ENCODE measurements around the gene ZNF792. TPM values are rescaled to one million over a fixed set of nuclear protein-coding genes. Genes with fewer than 3 reads are reported as not detected.
"Not testable (repeated sequence)": the region's sequence is repeated elsewhere in the genome, so short reads cannot be mapped to it uniquely, and the experiment has no call there.

The ZNF792 gene
- total RNA-seq, 1 donor from 2014 or later, result 4.9 TPM

DNA sequence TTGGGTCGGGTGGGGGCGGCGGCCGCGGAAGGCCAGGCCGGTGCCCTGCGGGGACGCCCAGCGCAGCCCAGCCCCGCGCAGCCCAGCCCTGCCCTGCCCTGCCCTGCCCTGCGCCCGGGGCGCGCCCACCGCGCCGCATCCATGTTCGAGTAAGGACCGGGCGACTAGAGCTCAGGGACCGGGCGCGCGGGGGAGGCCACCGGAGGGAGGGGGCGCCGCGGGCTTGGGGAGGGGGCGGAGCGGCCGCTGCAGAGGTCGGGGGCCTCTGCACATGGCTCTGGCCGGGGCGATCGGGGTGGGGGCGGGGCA lies 36.3 kb upstream of the ZNF792 start:
- H3K4me3 Mint-ChIP-seq, result peak overlapping the region; percentile 87
- TF ChIP-seq, protein P1, sequence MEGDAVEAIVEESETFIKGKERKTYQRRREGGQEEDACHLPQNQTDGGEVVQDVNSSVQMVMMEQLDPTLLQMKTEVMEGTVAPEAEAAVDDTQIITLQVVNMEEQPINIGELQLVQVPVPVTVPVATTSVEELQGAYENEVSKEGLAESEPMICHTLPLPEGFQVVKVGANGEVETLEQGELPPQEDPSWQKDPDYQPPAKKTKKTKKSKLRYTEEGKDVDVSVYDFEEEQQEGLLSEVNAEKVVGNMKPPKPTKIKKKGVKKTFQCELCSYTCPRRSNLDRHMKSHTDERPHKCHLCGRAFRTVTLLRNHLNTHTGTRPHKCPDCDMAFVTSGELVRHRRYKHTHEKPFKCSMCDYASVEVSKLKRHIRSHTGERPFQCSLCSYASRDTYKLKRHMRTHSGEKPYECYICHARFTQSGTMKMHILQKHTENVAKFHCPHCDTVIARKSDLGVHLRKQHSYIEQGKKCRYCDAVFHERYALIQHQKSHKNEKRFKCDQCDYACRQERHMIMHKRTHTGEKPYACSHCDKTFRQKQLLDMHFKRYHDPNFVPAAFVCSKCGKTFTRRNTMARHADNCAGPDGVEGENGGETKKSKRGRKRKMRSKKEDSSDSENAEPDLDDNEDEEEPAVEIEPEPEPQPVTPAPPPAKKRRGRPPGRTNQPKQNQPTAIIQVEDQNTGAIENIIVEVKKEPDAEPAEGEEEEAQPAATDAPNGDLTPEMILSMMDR (IDR thresholded peaks at IDR 0.05), result no peak
- H3K4me1 Mint-ChIP-seq, result peaks cover 63% of the 10 kb centered on the region
- H3K27me3 Mint-ChIP-seq, result no peaks in the 10 kb centered on the region
- intact Hi-C loops (cut with micrococcal nuclease), result no loop called here
- DNase-seq (no peak), ATAC-seq (ENCODE audit: low read depth) (no peak)
- ChIA-PET POLR2A (interaction anchor here (0.8 to 3.0 kb wide), 4 partner anchors 11 to 28 kb away, joined by 4 to 25 read pairs (median 12); no protein-coding TSS in a partner anchor), CTCF (no interaction called here)
- no peaks in the 10 kb centered on the region for H3K9me3 Mint-ChIP-seq
- no peak overlapping the region for H3K27ac Mint-ChIP-seq
- peaks cover 11% of the 10 kb centered on the region for H3K36me3 Mint-ChIP-seq (ENCODE audit: low read depth)

DNA sequence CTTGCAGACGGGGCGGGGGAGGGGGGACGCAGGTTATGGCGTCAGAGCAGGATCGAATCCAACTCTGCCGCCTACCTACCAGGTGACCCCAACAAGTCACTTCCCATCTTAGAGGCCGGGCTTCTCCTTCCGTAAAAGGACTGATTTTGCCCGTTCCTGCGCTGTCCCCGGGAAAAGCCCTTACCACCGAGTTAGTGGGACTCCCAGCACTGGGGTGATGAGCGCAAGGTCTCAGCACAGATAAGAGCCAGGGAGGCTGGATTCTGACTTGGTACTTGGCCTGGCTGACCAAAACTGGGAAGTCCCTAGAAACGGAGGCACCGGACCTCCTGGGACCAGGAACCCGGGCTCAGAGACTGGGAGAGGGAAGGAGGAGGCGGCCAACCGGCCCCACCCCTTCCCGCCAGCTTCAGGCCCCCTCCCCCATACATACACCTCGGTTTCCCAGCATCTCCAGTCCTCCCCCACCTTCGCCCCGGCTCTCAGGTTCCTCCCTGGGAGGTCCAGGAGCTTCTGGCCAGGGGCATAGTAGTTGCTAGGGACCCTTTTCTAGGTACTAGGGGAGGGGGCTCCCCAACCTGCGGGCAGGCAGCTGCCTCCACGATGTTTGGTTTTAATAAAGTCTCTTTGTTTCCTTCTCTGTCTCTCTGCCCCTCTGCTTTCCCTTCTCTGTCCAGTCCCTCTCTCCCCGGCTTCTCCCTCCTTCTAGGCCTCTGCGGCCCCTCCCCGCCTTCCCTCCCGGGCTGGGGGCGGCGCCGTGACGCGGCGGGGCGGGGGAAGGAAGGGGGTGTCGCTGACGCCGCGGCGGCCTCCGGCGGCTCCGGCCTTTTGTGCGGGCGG lies 35.7 kb upstream of the ZNF792 start, which contains the start of gene GRAMD1A:
TSS of gene GRAMD1A (plus strand) at position 826 of the 840 bp plus-strand sequence. CDS start 156 bp downstream, outside the sequence.
- Mint-ChIP-seq H3K27me3 (no peaks in the 10 kb centered on the region), H3K27ac (peak within 1 kb of the TSS; percentile 84), H3K9me3 (no peaks in the 10 kb centered on the region), H3K36me3 (ENCODE audit: low read depth) (peaks cover 9% of the 10 kb centered on the region), H3K4me1 (peaks cover 63% of the 10 kb centered on the region), H3K4me3 (peak within 1 kb of the TSS; percentile 87)
- intact Hi-C loops (cut with micrococcal nuclease), result no loop called here
- DNase-seq (peak; percentile 77), ATAC-seq (ENCODE audit: low read depth) (peak; percentile 60)
- POLR2A ChIA-PET, result interaction anchor here (0.7 to 3.0 kb wide), 5 partner anchors 9 to 728 kb away, joined by 7 to 25 read pairs (median 12); no protein-coding TSS in a partner anchor
- CTCF ChIA-PET, result no interaction called here
- TF ChIP-seq, protein P1 (IDR thresholded peaks at IDR 0.05), result no peak

DNA sequence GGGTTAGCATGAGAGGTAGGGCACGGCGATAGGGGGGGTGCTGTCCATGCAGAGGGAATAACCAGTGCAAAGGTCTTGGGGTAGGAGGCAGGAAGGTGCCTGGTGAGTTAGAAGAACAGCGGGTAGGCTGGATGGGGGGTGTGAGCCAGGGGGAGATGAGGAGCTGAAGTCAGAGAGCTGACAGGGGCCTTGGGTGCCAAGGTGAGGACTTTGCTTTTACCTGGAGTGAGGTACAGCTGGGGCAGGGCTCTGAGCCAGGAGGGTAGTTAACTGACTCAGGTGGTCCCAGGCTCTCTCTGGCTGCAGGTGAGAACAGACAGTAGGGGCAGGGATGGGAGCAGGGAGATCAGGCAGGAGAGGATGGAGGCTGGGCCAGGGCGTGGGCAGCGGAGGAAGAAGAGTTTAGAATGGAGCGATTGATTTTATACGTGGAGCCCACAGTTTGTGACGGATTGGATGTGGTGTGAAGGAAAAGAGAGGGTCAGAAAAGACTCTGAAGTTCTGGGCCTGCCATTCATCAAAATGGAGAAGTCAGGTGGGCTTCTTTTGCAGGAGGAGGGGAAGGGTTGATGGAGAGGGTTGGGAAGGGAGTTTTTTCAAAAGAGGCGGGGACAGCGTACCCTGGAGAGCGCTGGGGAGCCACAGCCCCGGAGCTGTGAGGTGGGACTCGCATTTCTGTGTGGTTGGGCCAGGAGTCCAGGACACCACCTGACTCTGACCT lies 34.9 kb upstream of the ZNF792 start:
- Mint-ChIP-seq H3K27ac (peak overlapping the region; percentile 61), H3K36me3 (ENCODE audit: low read depth) (peaks cover 7% of the 10 kb centered on the region), H3K27me3 (no peaks in the 10 kb centered on the region), H3K9me3 (no peaks in the 10 kb centered on the region), H3K4me1 (peaks cover 59% of the 10 kb centered on the region), H3K4me3 (peak overlapping the region; percentile 87)
- DNase-seq (no peak), ATAC-seq (ENCODE audit: low read depth) (no peak)
- ChIA-PET CTCF (no interaction called here), POLR2A (interaction anchor here (0.7 to 3.0 kb wide), 5 partner anchors 9 to 727 kb away, joined by 3 to 25 read pairs (median 8); no protein-coding TSS in a partner anchor)
- intact Hi-C loops (cut with micrococcal nuclease), result no loop called here
- TF ChIP-seq, protein P1 (IDR thresholded peaks at IDR 0.05), result no peak

DNA sequence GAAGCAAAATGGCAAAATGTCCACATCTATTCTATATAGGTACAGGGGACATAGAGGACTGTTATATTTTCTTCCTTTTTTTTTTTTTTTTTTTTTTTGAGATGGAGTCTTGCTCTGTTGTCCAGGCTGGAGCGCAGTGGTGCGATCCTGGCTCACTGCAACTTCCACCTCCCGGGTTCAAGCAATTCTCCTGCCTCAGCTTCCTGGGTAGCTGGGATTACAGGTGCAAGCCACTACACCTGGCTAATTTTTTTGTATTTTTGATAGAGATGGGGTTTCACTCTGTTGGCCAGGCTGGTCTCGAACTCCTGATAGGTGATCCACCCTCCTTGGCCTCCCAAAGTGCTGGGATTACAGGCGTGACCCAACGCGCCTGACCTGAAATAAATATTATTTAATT lies 34.2 kb upstream of the ZNF792 start:
- H3K27me3 Mint-ChIP-seq; H3K4me3 Mint-ChIP-seq; POLR2A ChIA-PET; H3K36me3 Mint-ChIP-seq (ENCODE audit: low read depth); DNase-seq; ATAC-seq (ENCODE audit: low read depth); H3K9me3 Mint-ChIP-seq; intact Hi-C loops (cut with micrococcal nuclease); CTCF ChIA-PET: not testable (repeated sequence)
- peak overlapping the region; percentile 72 for H3K27ac Mint-ChIP-seq
- peaks cover 52% of the 10 kb centered on the region for H3K4me1 Mint-ChIP-seq

DNA sequence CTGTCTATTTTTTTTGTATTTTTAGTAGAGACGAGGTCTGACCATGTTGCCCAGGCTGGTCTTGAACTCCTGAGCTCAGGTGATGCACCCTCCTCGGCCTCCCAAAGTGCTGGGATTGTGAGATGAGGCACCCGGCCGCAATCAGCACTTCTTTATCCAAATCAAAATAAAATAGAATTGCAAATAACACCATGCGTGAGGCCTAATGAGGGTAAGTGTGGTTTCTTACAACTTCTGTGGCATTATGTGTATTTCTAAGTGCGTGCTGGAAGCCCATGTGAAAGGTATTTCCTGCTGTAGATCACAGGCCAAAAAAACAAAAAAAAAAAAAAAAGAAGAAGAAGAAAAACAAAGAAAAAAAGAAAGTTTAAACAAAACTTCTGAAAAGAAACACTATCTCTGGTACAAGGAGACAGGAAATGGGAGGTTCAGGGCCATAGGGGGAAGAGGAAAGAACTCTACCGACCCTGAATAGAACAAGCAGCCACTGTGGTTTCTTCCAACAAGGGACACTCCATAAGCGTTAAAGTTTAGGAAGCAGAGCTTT lies 33.1 kb upstream of the ZNF792 start:
- CTCF ChIA-PET, result no interaction called here
- ATAC-seq (ENCODE audit: low read depth) (no peak), DNase-seq (no peak)
- peak overlapping the region; percentile 72 for H3K27ac Mint-ChIP-seq
- H3K36me3 Mint-ChIP-seq (ENCODE audit: low read depth), result peaks cover 5% of the 10 kb centered on the region
- H3K4me1 Mint-ChIP-seq, result peaks cover 42% of the 10 kb centered on the region
- POLR2A ChIA-PET, result no interaction called here
- no peaks in the 10 kb centered on the region for H3K9me3 Mint-ChIP-seq
- TF ChIP-seq, protein P1 (IDR thresholded peaks at IDR 0.05), result no peak
- H3K27me3 Mint-ChIP-seq, result no peaks in the 10 kb centered on the region
- intact Hi-C loops (cut with micrococcal nuclease), result no loop called here
- H3K4me3 Mint-ChIP-seq, result peak overlapping the region; percentile 46
